Measurements from ENCODE around the gene THY1. TPM values are rescaled to one million over a fixed set of nuclear protein-coding genes. Genes with fewer than 3 reads are reported as not detected.
"Not testable (repeated sequence)": the region's sequence is repeated elsewhere in the genome, so short reads cannot be mapped to it uniquely, and the experiment has no call there.

THY1 gene
- polyA plus RNA-seq, 1 experiment, result 915 TPM

DNA sequence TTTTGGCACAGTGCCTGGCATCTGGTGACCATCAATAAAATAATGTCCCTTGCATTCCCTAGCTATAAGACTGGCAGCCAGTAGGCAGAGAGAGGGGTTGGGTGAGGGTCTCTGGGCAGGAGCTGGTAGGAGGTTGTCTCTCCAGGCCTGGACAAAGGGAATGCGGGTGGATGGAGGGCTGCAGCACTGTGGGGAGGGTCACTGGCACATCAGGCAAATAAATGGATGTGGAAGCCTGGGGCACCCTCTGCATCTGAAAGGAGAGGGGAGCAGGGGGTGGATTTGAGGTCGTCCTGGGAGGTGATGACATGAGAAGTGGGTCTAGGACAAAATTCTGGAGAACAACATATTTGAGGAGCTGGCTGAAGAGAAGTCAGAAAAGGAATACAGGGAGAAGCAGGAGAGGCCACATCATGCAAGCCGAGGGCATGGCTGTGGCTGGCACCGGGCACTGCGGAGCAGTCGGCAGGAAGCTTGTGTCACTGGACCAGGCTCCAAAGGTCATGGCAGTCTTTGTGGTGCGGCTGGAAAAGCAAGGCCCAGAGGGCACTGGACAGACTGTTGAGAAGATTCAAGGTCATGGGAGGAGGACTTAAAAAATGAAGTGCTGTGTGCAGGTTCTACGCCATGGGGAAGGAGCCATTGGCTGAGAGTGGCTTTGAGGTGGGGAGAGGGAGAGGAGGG is 36.5 kb upstream of the THY1 start:
- Histone ChIP-seq H3K4me3 (ENCODE audit: low read depth, low read length) (no peak overlapping the region), H3K9me3 (ENCODE audit: control insufficient read depth, insufficient read depth, low read length) (no peaks in the 10 kb centered on the region), H3K27me3 (ENCODE audit: control insufficient read depth, insufficient read depth, low read length) (no peaks in the 10 kb centered on the region), H3K27ac (ENCODE audit: low read depth, low read length) (peak overlapping the region; percentile 99)
- no peak for DNase-seq (ENCODE audit: low read depth, low spot score)
- TF ChIP-seq, protein P1, sequence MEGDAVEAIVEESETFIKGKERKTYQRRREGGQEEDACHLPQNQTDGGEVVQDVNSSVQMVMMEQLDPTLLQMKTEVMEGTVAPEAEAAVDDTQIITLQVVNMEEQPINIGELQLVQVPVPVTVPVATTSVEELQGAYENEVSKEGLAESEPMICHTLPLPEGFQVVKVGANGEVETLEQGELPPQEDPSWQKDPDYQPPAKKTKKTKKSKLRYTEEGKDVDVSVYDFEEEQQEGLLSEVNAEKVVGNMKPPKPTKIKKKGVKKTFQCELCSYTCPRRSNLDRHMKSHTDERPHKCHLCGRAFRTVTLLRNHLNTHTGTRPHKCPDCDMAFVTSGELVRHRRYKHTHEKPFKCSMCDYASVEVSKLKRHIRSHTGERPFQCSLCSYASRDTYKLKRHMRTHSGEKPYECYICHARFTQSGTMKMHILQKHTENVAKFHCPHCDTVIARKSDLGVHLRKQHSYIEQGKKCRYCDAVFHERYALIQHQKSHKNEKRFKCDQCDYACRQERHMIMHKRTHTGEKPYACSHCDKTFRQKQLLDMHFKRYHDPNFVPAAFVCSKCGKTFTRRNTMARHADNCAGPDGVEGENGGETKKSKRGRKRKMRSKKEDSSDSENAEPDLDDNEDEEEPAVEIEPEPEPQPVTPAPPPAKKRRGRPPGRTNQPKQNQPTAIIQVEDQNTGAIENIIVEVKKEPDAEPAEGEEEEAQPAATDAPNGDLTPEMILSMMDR (IDR thresholded peaks at IDR 0.05; ENCODE audit: low read depth, low read length), result no peak
- POLR2A ChIA-PET, result interaction anchor here (1.3 to 1.7 kb wide), 3 partner anchors 27 to 122 kb away, joined by 5 to 9 read pairs (median 5); partner anchors contain the start of gene THY1
- CTCF ChIA-PET, result interaction anchor here (0.6 to 2.6 kb wide), 5 partner anchors 15 to 138 kb away, joined by 3 to 14 read pairs (median 4); partner anchors contain the start of gene USP2

DNA sequence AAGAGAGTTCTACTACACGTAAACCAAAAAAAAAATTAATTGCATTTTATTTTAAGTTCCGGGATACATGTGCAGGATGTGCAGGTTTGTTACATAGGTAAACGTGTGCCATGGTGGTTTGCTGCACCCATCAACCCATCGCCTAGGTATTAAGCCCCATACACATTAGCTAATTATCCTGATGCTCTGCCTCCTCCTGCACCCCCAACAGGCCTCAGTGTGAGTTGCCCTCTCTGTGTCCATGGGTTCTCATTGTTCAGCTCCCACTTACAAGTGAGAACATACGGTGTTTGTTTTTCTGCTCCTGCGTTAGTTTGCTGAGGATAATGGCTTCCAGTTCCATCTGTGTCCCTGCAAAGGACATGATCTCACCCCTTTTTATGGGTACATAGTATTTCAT is 32.7 kb upstream of the THY1 start:
- H3K4me3 ChIP-seq (ENCODE audit: low read depth, low read length); CTCF ChIA-PET; H3K27ac ChIP-seq (ENCODE audit: low read depth, low read length); DNase-seq (ENCODE audit: low read depth, low spot score); H3K27me3 ChIP-seq (ENCODE audit: control insufficient read depth, insufficient read depth, low read length); H3K9me3 ChIP-seq (ENCODE audit: control insufficient read depth, insufficient read depth, low read length): not testable (repeated sequence)
- POLR2A ChIA-PET, result interaction anchor here (0.6 kb wide), 1 partner anchor 22 kb away, joined by 3 read pairs; no protein-coding TSS in a partner anchor

DNA sequence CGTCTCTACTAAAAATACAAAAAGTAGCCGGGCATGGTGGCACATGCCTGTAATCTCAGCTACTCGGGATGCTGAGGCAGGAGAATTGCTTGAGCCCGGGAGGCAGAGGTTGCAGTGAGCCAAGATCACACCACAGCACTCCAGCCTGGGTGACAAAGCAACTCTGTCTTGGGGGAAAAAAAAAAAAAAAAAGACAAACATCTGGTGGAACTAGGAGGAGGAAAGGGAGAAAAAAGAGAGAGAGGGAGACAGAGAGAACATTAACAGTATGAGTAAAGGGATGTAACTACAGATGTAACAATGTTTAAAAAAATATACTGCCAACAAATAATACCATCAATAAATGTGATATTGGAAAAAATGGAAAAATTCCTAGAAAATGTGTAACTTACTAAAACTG is 32.3 kb upstream of the THY1 start:
- H3K4me3 ChIP-seq (ENCODE audit: low read depth, low read length); H3K9me3 ChIP-seq (ENCODE audit: control insufficient read depth, insufficient read depth, low read length); H3K27ac ChIP-seq (ENCODE audit: low read depth, low read length); CTCF ChIA-PET; DNase-seq (ENCODE audit: low read depth, low spot score); H3K27me3 ChIP-seq (ENCODE audit: control insufficient read depth, insufficient read depth, low read length): not testable (repeated sequence)
- POLR2A ChIA-PET, result interaction anchor here (0.6 kb wide), 1 partner anchor 21 kb away, joined by 3 read pairs; no protein-coding TSS in a partner anchor

DNA sequence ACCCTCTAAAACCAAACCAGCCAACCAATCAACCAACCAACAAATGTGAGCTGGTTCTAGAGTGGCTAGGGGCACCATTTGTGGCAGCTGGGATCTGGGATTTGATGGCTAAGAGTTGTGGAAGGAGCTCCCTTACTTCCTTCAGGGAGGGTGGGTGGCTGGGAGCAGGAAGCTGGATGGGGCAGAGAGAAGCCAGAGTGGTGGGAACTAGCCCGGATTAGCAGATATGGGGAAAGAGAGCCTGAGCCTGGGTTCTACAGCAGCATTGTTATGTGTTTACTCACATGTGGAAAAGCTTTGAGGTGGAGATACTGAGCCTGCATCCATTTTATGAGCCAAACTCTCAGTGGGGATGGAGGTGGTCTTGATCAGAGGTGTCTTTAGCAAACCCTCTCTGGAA is 30.9 kb upstream of the THY1 start:
- ChIA-PET POLR2A (no interaction called here), CTCF (interaction anchor here (1.3 kb wide), 1 partner anchor 275 kb away, joined by 4 read pairs; the partner anchor contains the start of gene NECTIN1)
- no peaks in the 10 kb centered on the region for H3K27me3 ChIP-seq (ENCODE audit: control insufficient read depth, insufficient read depth, low read length)
- H3K4me3 ChIP-seq (ENCODE audit: low read depth, low read length), result no peak overlapping the region
- no peak overlapping the region for H3K27ac ChIP-seq (ENCODE audit: low read depth, low read length)
- no peaks in the 10 kb centered on the region for H3K9me3 ChIP-seq (ENCODE audit: control insufficient read depth, insufficient read depth, low read length)
- no peak for DNase-seq (ENCODE audit: low read depth, low spot score)
- TF ChIP-seq, protein P1 (IDR thresholded peaks at IDR 0.05; ENCODE audit: low read depth, low read length), result no peak

DNA sequence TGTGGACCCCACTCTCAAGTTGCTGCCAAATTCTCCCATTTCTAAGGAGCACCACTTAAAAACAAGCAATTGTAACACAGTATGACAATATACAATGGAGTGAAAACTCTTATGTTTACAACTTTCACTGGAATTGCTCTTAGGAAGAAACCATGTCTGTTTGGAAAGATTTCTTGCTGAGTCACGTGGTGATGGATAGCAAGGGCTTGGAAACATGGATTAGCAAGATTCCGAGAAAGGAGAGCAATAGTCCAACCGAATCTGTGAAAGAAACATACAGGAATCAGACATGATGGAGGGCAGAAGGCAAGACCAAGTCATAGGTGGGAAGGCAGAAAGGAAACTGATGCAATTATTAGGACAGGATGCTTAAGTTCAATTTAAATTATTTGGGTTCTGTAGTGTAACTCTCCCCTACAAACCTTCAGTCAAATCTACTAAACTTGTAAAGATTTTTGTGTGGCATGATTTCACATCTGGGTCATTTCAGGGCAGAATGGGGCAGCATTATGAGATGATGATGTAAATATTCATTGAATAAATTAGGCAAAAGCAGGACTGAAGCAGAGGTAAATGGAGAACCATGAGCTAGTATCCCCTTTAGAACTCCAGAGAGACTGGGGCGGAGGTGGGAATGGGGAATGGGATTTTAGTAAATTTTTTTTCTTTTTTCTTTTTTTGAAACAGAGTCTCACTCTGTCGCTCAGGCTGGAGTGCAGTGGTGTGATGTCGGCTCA is 27.8 kb upstream of the THY1 start:
- Histone ChIP-seq H3K9me3 (ENCODE audit: control insufficient read depth, insufficient read depth, low read length) (no peaks in the 10 kb centered on the region), H3K27me3 (ENCODE audit: control insufficient read depth, insufficient read depth, low read length) (no peaks in the 10 kb centered on the region), H3K4me3 (ENCODE audit: low read depth, low read length) (no peak overlapping the region), H3K27ac (ENCODE audit: low read depth, low read length) (no peak overlapping the region)
- TF ChIP-seq, protein P1 (IDR thresholded peaks at IDR 0.05; ENCODE audit: low read depth, low read length), result no peak
- POLR2A ChIA-PET, result no interaction called here
- no peak for DNase-seq (ENCODE audit: low read depth, low spot score)
- CTCF ChIA-PET, result interaction anchor here (1.2 to 1.6 kb wide), 3 partner anchors 24 to 95 kb away, joined by 3 read pairs; no protein-coding TSS in a partner anchor

DNA sequence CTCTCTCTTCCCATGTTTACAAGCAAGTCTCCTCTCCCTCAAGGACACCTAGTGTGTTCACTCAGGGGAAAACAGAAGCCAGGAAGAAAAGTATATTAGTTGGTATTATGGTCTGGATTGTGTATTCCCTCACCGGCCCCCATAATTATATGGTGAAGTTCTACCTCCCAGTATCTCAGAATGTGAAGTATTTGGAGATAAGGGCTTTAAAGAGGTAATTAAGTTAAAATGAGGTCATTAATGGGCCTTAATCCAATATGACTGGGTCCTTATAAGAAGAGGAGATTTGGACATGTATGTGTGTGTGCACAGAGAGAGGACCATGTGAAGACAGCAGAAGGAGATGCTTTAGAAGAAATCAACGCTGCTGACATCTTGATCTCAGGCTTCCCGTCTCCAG is 26.5 kb upstream of the THY1 start:
- TF ChIP-seq, protein P1 (IDR thresholded peaks at IDR 0.05; ENCODE audit: low read depth, low read length), result no peak
- no peaks in the 10 kb centered on the region for H3K27me3 ChIP-seq (ENCODE audit: control insufficient read depth, insufficient read depth, low read length)
- DNase-seq (ENCODE audit: low read depth, low spot score), result no peak
- H3K4me3 ChIP-seq (ENCODE audit: low read depth, low read length), result no peak overlapping the region
- no peaks in the 10 kb centered on the region for H3K9me3 ChIP-seq (ENCODE audit: control insufficient read depth, insufficient read depth, low read length)
- CTCF ChIA-PET, result interaction anchor here (1.2 to 1.6 kb wide), 3 partner anchors 25 to 94 kb away, joined by 3 read pairs; no protein-coding TSS in a partner anchor
- POLR2A ChIA-PET, result no interaction called here
- no peak overlapping the region for H3K27ac ChIP-seq (ENCODE audit: low read depth, low read length)
